ENCODE results near the gene THEM5. TPM values are rescaled to one million over a fixed set of nuclear protein-coding genes. Genes with fewer than 3 reads are reported as not detected.

The THEM5 gene
- total RNA-seq, 1 donor, result not detected

GRCh38 chr1:151825204-151825603 is 28.3 kb downstream of the THEM5 start:
- Histone ChIP-seq H3K4me1 (ENCODE audit: insufficient read depth, low read length) (peaks cover 28% of the 10 kb centered on the region), H3K9me3 (ENCODE audit: low read depth, low read length) (no peaks in the 10 kb centered on the region), H3K4me3 (ENCODE audit: low read length) (no peak overlapping the region), H3K27me3 (ENCODE audit: insufficient read depth, low read length) (no peaks in the 10 kb centered on the region)

GRCh38 chr1:151823175-151823574 is 30.3 kb downstream of the THEM5 start:
- no peak overlapping the region for H3K4me3 ChIP-seq (ENCODE audit: low read length)
- H3K9me3 ChIP-seq (ENCODE audit: low read depth, low read length), result no peaks in the 10 kb centered on the region
- no peaks in the 10 kb centered on the region for H3K27me3 ChIP-seq (ENCODE audit: insufficient read depth, low read length)
- peaks cover 8% of the 10 kb centered on the region for H3K4me1 ChIP-seq (ENCODE audit: insufficient read depth, low read length)

GRCh38 chr1:151822404-151822803 is 31.1 kb downstream of the THEM5 start:
- H3K9me3 ChIP-seq (ENCODE audit: low read depth, low read length), result no peaks in the 10 kb centered on the region
- H3K4me3 ChIP-seq (ENCODE audit: low read length), result no peak overlapping the region
- no peaks in the 10 kb centered on the region for H3K27me3 ChIP-seq (ENCODE audit: insufficient read depth, low read length)
- H3K4me1 ChIP-seq (ENCODE audit: insufficient read depth, low read length), result peaks cover 6% of the 10 kb centered on the region

DNA sequence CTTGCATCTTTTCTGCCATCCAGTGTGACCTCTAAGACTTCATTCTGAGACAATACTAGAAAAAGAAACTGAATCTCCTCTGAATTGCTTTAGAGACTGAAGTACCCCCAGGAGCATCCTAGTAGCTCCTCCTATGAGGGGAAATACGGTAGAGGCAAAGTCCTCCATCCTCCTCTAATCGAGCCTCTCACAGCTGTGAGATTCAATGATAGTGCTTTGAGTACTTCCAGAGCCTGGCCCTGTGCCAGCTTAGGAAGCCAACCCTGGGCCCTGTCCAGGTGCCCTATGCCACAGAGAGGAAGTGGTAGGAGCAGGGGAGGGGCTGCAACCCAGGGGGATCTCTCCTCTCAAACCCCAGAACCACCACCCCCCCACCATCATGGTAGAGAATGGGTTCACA is 32.6 kb downstream of the THEM5 start:
- H3K4me1 ChIP-seq (ENCODE audit: insufficient read depth, low read length), result peaks cover 15% of the 10 kb centered on the region

DNA sequence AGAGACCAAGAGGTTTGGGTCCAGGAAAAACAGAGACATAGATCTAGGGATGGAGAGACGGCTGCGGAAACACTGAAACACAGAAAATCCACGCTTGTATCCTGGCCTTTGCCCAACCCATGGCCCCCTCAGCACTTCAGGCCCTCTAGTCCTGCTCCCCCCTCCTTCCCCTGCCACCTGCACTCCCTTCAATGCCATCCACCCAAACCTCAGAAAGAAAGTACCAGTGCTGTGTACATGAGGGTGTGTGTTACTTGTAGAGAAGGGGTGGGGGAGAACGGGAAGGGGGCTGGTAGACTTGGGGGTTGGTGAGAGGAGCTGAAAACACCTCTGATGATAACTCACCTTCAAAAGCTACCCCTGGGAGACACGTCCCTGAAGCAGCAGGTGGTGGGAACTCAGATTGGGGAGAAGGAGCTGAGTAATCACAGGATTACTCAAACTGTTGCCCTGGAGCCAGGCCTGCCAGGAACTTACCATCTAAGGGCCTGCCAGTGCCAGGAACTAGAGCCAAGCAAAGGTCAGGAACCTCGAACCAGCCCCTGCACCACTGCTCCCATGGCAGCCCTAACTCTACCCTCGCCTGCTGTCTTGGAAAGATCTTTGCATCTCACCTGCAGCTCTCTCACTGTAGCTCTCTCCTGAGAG is 33.4 kb downstream of the THEM5 start:
- Histone ChIP-seq H3K4me3 (ENCODE audit: low read length) (no peak overlapping the region), H3K9me3 (ENCODE audit: low read depth, low read length) (no peaks in the 10 kb centered on the region), H3K27me3 (ENCODE audit: insufficient read depth, low read length) (no peaks in the 10 kb centered on the region), H3K4me1 (ENCODE audit: insufficient read depth, low read length) (peaks cover 20% of the 10 kb centered on the region)

More for the DNA sequence above, 32.6 kb downstream of the THEM5 start:
- Histone ChIP-seq H3K9me3 (ENCODE audit: low read depth, low read length) (no peaks in the 10 kb centered on the region), H3K4me3 (ENCODE audit: low read length) (no peak overlapping the region), H3K27me3 (ENCODE audit: insufficient read depth, low read length) (no peaks in the 10 kb centered on the region)

- H3K4me3 ChIP-seq (ENCODE audit: low read length), result no peak overlapping the region
- H3K27me3 ChIP-seq (ENCODE audit: insufficient read depth, low read length), result no peaks in the 10 kb centered on the region
- H3K4me1 ChIP-seq (ENCODE audit: insufficient read depth, low read length), result peaks cover 24% of the 10 kb centered on the region
- no peaks in the 10 kb centered on the region for H3K9me3 ChIP-seq (ENCODE audit: low read depth, low read length)
Measured at GRCh38 chr1:151819227-151819835, 34.2 kb downstream of the THEM5 start.

GRCh38 chr1:151817353-151817730 is 36.2 kb downstream of the THEM5 start:
- Histone ChIP-seq H3K4me1 (ENCODE audit: insufficient read depth, low read length) (peaks cover 24% of the 10 kb centered on the region), H3K4me3 (ENCODE audit: low read length) (no peak overlapping the region), H3K9me3 (ENCODE audit: low read depth, low read length) (no peaks in the 10 kb centered on the region), H3K27me3 (ENCODE audit: insufficient read depth, low read length) (no peaks in the 10 kb centered on the region)

- Histone ChIP-seq H3K4me1 (ENCODE audit: insufficient read depth, low read length) (peaks cover 24% of the 10 kb centered on the region), H3K4me3 (ENCODE audit: low read length) (no peak overlapping the region), H3K27me3 (ENCODE audit: insufficient read depth, low read length) (no peaks in the 10 kb centered on the region), H3K9me3 (ENCODE audit: low read depth, low read length) (no peaks in the 10 kb centered on the region)
Measured at GRCh38 chr1:151816548-151817352, 36.8 kb downstream of the THEM5 start.

DNA sequence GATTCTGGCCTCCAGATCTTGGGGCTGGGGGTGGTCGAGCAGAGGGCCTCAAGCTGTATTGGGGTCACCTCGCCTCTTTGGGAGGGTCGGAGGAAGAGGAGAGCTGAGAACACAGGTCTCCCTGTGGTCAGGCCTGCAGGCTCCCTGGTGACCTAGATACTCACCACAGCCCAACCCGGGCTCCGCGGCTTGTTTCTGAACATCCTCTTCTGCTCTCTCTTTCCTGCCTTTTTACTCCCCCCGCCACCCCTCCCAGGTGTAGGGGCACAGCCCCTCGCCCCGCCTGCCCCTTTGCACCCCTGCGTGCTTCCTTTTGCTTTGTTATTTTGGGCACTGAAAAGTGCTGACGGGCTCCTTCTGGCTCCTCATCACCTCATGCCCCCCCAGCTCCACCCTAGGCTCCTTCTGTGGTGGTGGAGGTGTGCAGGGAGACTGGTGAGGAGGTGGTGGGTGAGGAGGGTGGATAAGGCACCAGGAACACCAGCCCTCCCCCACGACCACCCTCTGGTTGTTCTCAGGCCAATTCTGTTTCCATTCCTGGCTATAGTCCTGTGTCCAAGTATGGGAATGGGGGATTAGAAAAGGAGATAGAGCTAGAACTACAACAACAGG is 37.7 kb downstream of the THEM5 start:
- H3K27me3 ChIP-seq (ENCODE audit: insufficient read depth, low read length), result no peaks in the 10 kb centered on the region
- H3K4me1 ChIP-seq (ENCODE audit: insufficient read depth, low read length), result peaks cover 24% of the 10 kb centered on the region
- H3K9me3 ChIP-seq (ENCODE audit: low read depth, low read length), result no peaks in the 10 kb centered on the region
- H3K4me3 ChIP-seq (ENCODE audit: low read length), result no peak overlapping the region

DNA sequence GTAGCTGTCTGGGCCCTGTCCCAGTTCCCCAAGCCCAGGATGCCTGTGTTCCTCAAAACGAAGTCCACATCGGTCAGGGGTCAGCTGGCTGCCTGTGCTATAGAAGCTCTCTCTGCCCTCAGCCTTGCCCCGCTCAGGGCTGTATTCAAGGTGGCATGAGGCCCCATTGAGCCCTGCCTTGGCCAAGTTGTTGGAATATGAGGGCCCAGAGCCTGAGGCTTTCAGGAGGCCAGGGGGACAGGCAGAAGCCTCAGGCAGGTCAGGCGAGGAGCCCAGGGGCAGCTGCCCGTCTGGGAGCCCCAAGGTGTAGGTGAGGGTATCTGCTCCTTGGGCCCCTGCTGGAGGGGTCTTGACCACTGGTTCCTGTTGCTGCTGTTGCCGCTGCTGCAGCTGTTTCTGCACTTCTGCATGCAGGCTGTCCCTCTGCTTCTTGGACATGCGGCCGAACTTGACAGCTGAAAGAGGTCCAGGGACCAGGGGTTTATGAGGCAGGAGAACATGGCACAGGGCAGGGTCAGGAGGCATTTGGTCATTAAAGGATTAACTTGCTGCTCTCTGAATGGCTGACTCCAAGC is 38.5 kb downstream of the THEM5 start:
- H3K4me1 ChIP-seq (ENCODE audit: insufficient read depth, low read length), result peaks cover 24% of the 10 kb centered on the region
- H3K4me3 ChIP-seq (ENCODE audit: low read length), result no peak overlapping the region
- no peaks in the 10 kb centered on the region for H3K9me3 ChIP-seq (ENCODE audit: low read depth, low read length)
- H3K27me3 ChIP-seq (ENCODE audit: insufficient read depth, low read length), result no peaks in the 10 kb centered on the region

GRCh38 chr1:151814426-151814825 is 39.1 kb downstream of the THEM5 start:
- no peak overlapping the region for H3K4me3 ChIP-seq (ENCODE audit: low read length)
- peaks cover 24% of the 10 kb centered on the region for H3K4me1 ChIP-seq (ENCODE audit: insufficient read depth, low read length)
- no peaks in the 10 kb centered on the region for H3K27me3 ChIP-seq (ENCODE audit: insufficient read depth, low read length)
- H3K9me3 ChIP-seq (ENCODE audit: low read depth, low read length), result no peaks in the 10 kb centered on the region

DNA sequence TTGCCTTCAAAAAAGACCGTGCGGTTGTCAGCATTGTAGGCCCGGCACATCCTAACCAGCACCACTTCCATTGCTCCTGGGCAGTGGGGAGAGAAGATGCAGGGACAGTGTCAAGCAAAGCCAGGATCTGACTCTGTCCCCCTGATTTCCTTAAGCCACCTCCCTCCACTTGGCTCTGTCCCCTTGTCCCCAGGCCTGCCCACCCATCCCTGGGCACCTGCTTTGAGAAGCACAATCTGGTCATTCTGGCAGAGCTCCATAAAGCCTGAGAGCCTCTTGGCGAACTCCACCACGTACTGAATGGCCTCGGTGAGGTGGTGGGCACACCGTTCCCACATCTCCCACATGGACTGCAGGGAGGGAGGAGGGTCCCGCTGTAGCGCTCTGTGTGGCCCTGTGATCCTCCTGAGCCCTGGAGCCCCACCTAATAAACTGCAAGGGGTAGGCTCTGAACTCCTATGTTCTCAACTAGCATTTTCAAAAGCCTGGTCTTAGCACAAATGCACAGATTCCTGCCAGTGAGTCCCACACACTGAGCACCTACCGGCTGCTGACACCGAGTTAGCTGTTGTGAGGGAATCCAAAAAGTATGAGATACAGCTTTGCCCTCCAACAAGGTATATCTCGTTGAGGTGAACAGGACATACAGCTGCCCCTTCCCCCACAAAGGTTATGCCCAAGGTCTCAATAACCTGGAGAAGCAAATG is 40.1 kb downstream of the THEM5 start:
- Histone ChIP-seq H3K9me3 (ENCODE audit: low read depth, low read length) (no peaks in the 10 kb centered on the region), H3K4me1 (ENCODE audit: insufficient read depth, low read length) (peaks cover 24% of the 10 kb centered on the region), H3K4me3 (ENCODE audit: low read length) (no peak overlapping the region), H3K27me3 (ENCODE audit: insufficient read depth, low read length) (no peaks in the 10 kb centered on the region)

DNA sequence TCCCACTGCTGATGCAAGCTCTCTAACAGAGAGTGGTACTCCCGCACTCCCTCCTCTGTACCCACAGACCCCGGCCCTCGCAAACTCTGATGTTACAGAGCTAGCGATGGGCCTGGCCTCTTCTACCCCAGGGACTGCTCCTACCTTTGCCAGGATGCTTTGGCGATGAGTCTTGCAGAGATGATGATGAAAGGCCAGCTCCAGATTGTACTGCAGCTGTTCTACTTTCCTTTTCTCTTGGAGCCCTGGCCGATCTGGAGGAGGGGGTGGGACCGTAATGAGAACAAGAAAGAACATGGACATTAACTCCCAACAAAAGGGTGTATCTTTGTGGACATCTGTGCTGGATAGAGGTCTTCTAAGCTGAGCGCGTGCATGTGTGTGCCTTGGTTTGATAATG is 42.3 kb downstream of the THEM5 start:
- peaks cover 12% of the 10 kb centered on the region for H3K4me1 ChIP-seq (ENCODE audit: insufficient read depth, low read length)
- no peaks in the 10 kb centered on the region for H3K9me3 ChIP-seq (ENCODE audit: low read depth, low read length)
- H3K4me3 ChIP-seq (ENCODE audit: low read length), result no peak overlapping the region
- no peaks in the 10 kb centered on the region for H3K27me3 ChIP-seq (ENCODE audit: insufficient read depth, low read length)

- H3K9me3 ChIP-seq (ENCODE audit: low read depth, low read length), result no peaks in the 10 kb centered on the region
- H3K27me3 ChIP-seq (ENCODE audit: insufficient read depth, low read length), result no peaks in the 10 kb centered on the region
- H3K4me1 ChIP-seq (ENCODE audit: insufficient read depth, low read length), result peaks cover 4% of the 10 kb centered on the region
- H3K4me3 ChIP-seq (ENCODE audit: low read length), result no peak overlapping the region
Measured at GRCh38 chr1:151809985-151810556, 43.4 kb downstream of the THEM5 start.

Data from mononuclear cell (primary cell).